ENCODE results near the gene CCDC191. TPM values are rescaled to one million over a fixed set of nuclear protein-coding genes. Genes with fewer than 3 reads are reported as not detected.
A peak's percentile ranks its signal among the peaks of the same experiment; 100 is the strongest.

The CCDC191 gene
- total RNA-seq = 0.98 TPM

- ATAC-seq (peak; percentile 99), DNase-seq (ENCODE audit: low spot score) (peak; percentile 99)
Measured at GRCh38 chr3:114056130-114057010, at the start of gene CCDC191, which contains the start of gene QTRT2. Gene CCDC191, minus strand, starts transcription at chr3:114056526. Its CDS starts 60 bp downstream, at chr3:114056466. Gene QTRT2, plus strand, starts transcription at chr3:114056737. Its CDS starts 8,521 bp downstream, at chr3:114065258.

GRCh38 chr3:114104414-114104813 lies 48.1 kb upstream of the CCDC191 start:
- ATAC-seq = no peak
- DNase-seq (ENCODE audit: low spot score) = no peak

GRCh38 chr3:114103858-114104257 lies 47.5 kb upstream of the CCDC191 start:
- ATAC-seq (no peak), DNase-seq (ENCODE audit: low spot score) (no peak)

GRCh38 chr3:114103181-114103580 lies 46.9 kb upstream of the CCDC191 start:
- DNase-seq (ENCODE audit: low spot score) (no peak), ATAC-seq (no peak)

GRCh38 chr3:114101101-114101500 lies 44.8 kb upstream of the CCDC191 start:
- ATAC-seq = no peak
- no peak for DNase-seq (ENCODE audit: low spot score)

GRCh38 chr3:114095796-114096195 lies 39.5 kb upstream of the CCDC191 start:
- ATAC-seq = no peak
- DNase-seq (ENCODE audit: low spot score) = no peak

- no peak for ATAC-seq
- DNase-seq (ENCODE audit: low spot score) = no peak
Measured at GRCh38 chr3:114093596-114093995, 37.3 kb upstream of the CCDC191 start.

GRCh38 chr3:114093016-114093380 lies 36.7 kb upstream of the CCDC191 start:
- DNase-seq (ENCODE audit: low spot score) (no peak), ATAC-seq (no peak)

GRCh38 chr3:114092151-114093015 lies 36.1 kb upstream of the CCDC191 start:
- DNase-seq (ENCODE audit: low spot score) (no peak), ATAC-seq (no peak)

GRCh38 chr3:114089675-114090074 lies 33.3 kb upstream of the CCDC191 start:
- DNase-seq (ENCODE audit: low spot score) (no peak), ATAC-seq (no peak)

GRCh38 chr3:114086356-114086755 lies 30.0 kb upstream of the CCDC191 start:
- no peak for DNase-seq (ENCODE audit: low spot score)
- ATAC-seq = no peak

GRCh38 chr3:114083112-114083511 lies 26.8 kb upstream of the CCDC191 start:
- ATAC-seq (no peak), DNase-seq (ENCODE audit: low spot score) (no peak)

GRCh38 chr3:114081037-114081436 lies 24.7 kb upstream of the CCDC191 start:
- no peak for ATAC-seq
- no peak for DNase-seq (ENCODE audit: low spot score)

- no peak for ATAC-seq
- DNase-seq (ENCODE audit: low spot score) = no peak
Measured at GRCh38 chr3:114080201-114080600, 23.9 kb upstream of the CCDC191 start.

- ATAC-seq (no peak), DNase-seq (ENCODE audit: low spot score) (no peak)
Measured at GRCh38 chr3:114079761-114080160, 23.4 kb upstream of the CCDC191 start.

GRCh38 chr3:114078126-114078525 lies 21.8 kb upstream of the CCDC191 start:
- DNase-seq (ENCODE audit: low spot score) = no peak
- ATAC-seq = no peak

- DNase-seq (ENCODE audit: low spot score) (no peak), ATAC-seq (no peak)
Measured at GRCh38 chr3:114076711-114077110, 20.4 kb upstream of the CCDC191 start.

GRCh38 chr3:114071786-114072185 lies 15.5 kb upstream of the CCDC191 start:
- ATAC-seq (no peak), DNase-seq (ENCODE audit: low spot score) (no peak)

- no peak for DNase-seq (ENCODE audit: low spot score)
- no peak for ATAC-seq
Measured at GRCh38 chr3:114068336-114068735, 12.0 kb upstream of the CCDC191 start.

- DNase-seq (ENCODE audit: low spot score) = no peak
- no peak for ATAC-seq
Measured at GRCh38 chr3:114067804-114068203, 11.5 kb upstream of the CCDC191 start.

GRCh38 chr3:114060906-114061655 lies 4.8 kb upstream of the CCDC191 start:
- ATAC-seq (no peak), DNase-seq (ENCODE audit: low spot score) (no peak)
